Subcutaneous abdominal adipose tissue (tissue), 5 donors: ENCODE results near the gene PNMA8C.
"Not testable (repeated sequence)": the region's sequence is repeated elsewhere in the genome, so short reads cannot be mapped to it uniquely, and the experiment has no call there.

ENCODE experiments used
- H3K27ac ChIP-seq: one replicate; pipeline ENCODE4 v1.7.0; 2013; ENCODE audit warnings: low read depth, mild to moderate bottlenecking, inconsistent platforms, low read length, moderate library complexity
- H3K27me3 ChIP-seq, 5 donors: one replicate each; pipeline ENCODE4 v1.7.0; 2013; ENCODE audit warnings: low read length in 5 of 5, inconsistent platforms in 1 of 5; ENCODE audit not compliant: control insufficient read depth in 5 of 5, insufficient read depth in 4 of 5
- H3K36me3 ChIP-seq, 5 donors: one replicate each; pipeline ENCODE4 v1.7.0; 2013; ENCODE audit warnings: low read length in 5 of 5; ENCODE audit not compliant: control insufficient read depth in 5 of 5, insufficient read depth in 5 of 5
- H3K4me1 ChIP-seq, 5 donors: one replicate each; pipeline ENCODE4 v1.7.0; 2013; ENCODE audit warnings: low read length in 5 of 5, mild to moderate bottlenecking in 3 of 5, moderate library complexity in 1 of 5; ENCODE audit not compliant: control insufficient read depth in 5 of 5, insufficient read depth in 5 of 5
- H3K4me3 ChIP-seq, 5 donors: one replicate each; pipeline ENCODE4 v1.7.0; 2013; ENCODE audit warnings: low read length in 5 of 5, low read depth in 1 of 5
- H3K9ac ChIP-seq, 5 donors: one replicate each; pipeline ENCODE4 v1.7.0; 2013; ENCODE audit warnings: low read length in 5 of 5, mild to moderate bottlenecking in 4 of 5, moderate library complexity in 3 of 5
- H3K9me3 ChIP-seq, 5 donors: one replicate each; pipeline ENCODE4 v1.7.0; 2013; ENCODE audit warnings: low read length in 5 of 5; ENCODE audit not compliant: control insufficient read depth in 5 of 5
- donor health status: healthy.
- donor health status: healthy.
- donor health status: healthy.
- donor health status: healthy.
- donor health status: healthy.

The PNMA8C gene

GRCh38 chr19:46406976-46407375 lies 21.8 kb downstream of the PNMA8C start:
- Histone ChIP-seq H3K4me3 (no peak overlapping the region), H3K4me1 (peaks cover 2 to 39% (median 32%) of the 10 kb centered on the region in 5 donors), H3K9ac (no peak overlapping the region), H3K9me3 (no peaks in the 10 kb centered on the region), H3K27me3 (peaks cover 18 to 61% (median 48%) of the 10 kb centered on the region in 5 donors), H3K36me3 (no peaks in the 10 kb centered on the region), H3K27ac (no peak overlapping the region)

- Histone ChIP-seq H3K27ac (no peak overlapping the region), H3K9ac (peak overlapping the region in 4 of 5 donors; percentile 5 to 66 (median 50)), H3K4me3 (peak overlapping the region; percentile 60 to 84 (median 64)), H3K4me1 (peaks cover 2 to 32% (median 23%) of the 10 kb centered on the region in 5 donors), H3K36me3 (no peaks in the 10 kb centered on the region), H3K9me3 (no peaks in the 10 kb centered on the region), H3K27me3 (peaks cover 18 to 49% (median 34%) of the 10 kb centered on the region in 5 donors)
Measured at GRCh38 chr19:46404753-46405468, 23.8 kb downstream of the PNMA8C start.

GRCh38 chr19:46404055-46404752 lies 24.5 kb downstream of the PNMA8C start:
- peaks cover 2 to 32% (median 22%) of the 10 kb centered on the region in 5 donors for H3K4me1 ChIP-seq
- H3K4me3 ChIP-seq, result peak overlapping the region; percentile 60 to 84 (median 64)
- H3K9me3 ChIP-seq, result no peaks in the 10 kb centered on the region
- H3K27ac ChIP-seq, result peak overlapping the region; percentile 16
- peak overlapping the region in 4 of 5 donors; percentile 5 to 66 (median 50) for H3K9ac ChIP-seq
- no peaks in the 10 kb centered on the region for H3K36me3 ChIP-seq
- peaks cover 18 to 46% (median 34%) of the 10 kb centered on the region in 5 donors for H3K27me3 ChIP-seq

- no peak overlapping the region for H3K27ac ChIP-seq
- peaks cover 15 to 36% (median 25%) of the 10 kb centered on the region in 5 donors for H3K27me3 ChIP-seq
- peaks cover 2 to 26% (median 16%) of the 10 kb centered on the region in 5 donors for H3K4me1 ChIP-seq
- peak overlapping the region in 1 of 5 donors; percentile 0 for H3K4me3 ChIP-seq
- no peaks in the 10 kb centered on the region for H3K9me3 ChIP-seq
- no peaks in the 10 kb centered on the region for H3K36me3 ChIP-seq
- H3K9ac ChIP-seq, result no peak overlapping the region
Measured at GRCh38 chr19:46402725-46403124, 26.0 kb downstream of the PNMA8C start.

GRCh38 chr19:46397801-46398479 lies 30.8 kb downstream of the PNMA8C start:
- H3K9ac ChIP-seq, H3K27ac ChIP-seq, H3K27me3 ChIP-seq, H3K4me1 ChIP-seq, H3K36me3 ChIP-seq, H3K4me3 ChIP-seq, H3K9me3 ChIP-seq: not testable (repeated sequence)

GRCh38 chr19:46394402-46394797 lies 34.3 kb downstream of the PNMA8C start:
- no peaks in the 10 kb centered on the region for H3K27me3 ChIP-seq
- peaks cover 0 to 23% (median 21%) of the 10 kb centered on the region in 5 donors for H3K36me3 ChIP-seq
- H3K4me1 ChIP-seq, result peaks cover 0 to 8% (median 0%) of the 10 kb centered on the region in 5 donors
- H3K27ac ChIP-seq, result no peak overlapping the region
- no peak overlapping the region for H3K4me3 ChIP-seq
- no peak overlapping the region for H3K9ac ChIP-seq
- no peaks in the 10 kb centered on the region for H3K9me3 ChIP-seq

- H3K36me3 ChIP-seq, result peaks cover 0 to 30% (median 26%) of the 10 kb centered on the region in 5 donors
- H3K4me1 ChIP-seq, result peaks cover 0 to 8% (median 0%) of the 10 kb centered on the region in 5 donors
- no peak overlapping the region for H3K4me3 ChIP-seq
- no peak overlapping the region for H3K9ac ChIP-seq
- no peaks in the 10 kb centered on the region for H3K9me3 ChIP-seq
- no peaks in the 10 kb centered on the region for H3K27me3 ChIP-seq
- no peak overlapping the region for H3K27ac ChIP-seq
Measured at GRCh38 chr19:46393456-46394401, 35.0 kb downstream of the PNMA8C start.

GRCh38 chr19:46392837-46393236 lies 35.9 kb downstream of the PNMA8C start:
- Histone ChIP-seq H3K4me3 (no peak overlapping the region), H3K9me3 (no peaks in the 10 kb centered on the region), H3K27me3 (no peaks in the 10 kb centered on the region), H3K4me1 (peaks cover 0 to 8% (median 0%) of the 10 kb centered on the region in 5 donors), H3K36me3 (peaks cover 0 to 39% (median 34%) of the 10 kb centered on the region in 5 donors), H3K27ac (no peak overlapping the region), H3K9ac (no peak overlapping the region)

GRCh38 chr19:46392252-46392801 lies 36.4 kb downstream of the PNMA8C start:
- no peak overlapping the region for H3K9ac ChIP-seq
- no peak overlapping the region for H3K4me3 ChIP-seq
- H3K27ac ChIP-seq, result no peak overlapping the region
- H3K9me3 ChIP-seq, result no peaks in the 10 kb centered on the region
- peaks cover 0 to 8% (median 0%) of the 10 kb centered on the region in 5 donors for H3K4me1 ChIP-seq
- no peaks in the 10 kb centered on the region for H3K27me3 ChIP-seq
- H3K36me3 ChIP-seq, result peaks cover 0 to 44% (median 39%) of the 10 kb centered on the region in 5 donors
